ENCODE results near the gene SLC51B. TPM values are rescaled to one million over a fixed set of nuclear protein-coding genes. Genes with fewer than 3 reads are reported as not detected.

SLC51B gene
- polyA plus RNA-seq, 1 of the 3 experiments (the other 2 are of a cell fraction): not detected

DNA sequence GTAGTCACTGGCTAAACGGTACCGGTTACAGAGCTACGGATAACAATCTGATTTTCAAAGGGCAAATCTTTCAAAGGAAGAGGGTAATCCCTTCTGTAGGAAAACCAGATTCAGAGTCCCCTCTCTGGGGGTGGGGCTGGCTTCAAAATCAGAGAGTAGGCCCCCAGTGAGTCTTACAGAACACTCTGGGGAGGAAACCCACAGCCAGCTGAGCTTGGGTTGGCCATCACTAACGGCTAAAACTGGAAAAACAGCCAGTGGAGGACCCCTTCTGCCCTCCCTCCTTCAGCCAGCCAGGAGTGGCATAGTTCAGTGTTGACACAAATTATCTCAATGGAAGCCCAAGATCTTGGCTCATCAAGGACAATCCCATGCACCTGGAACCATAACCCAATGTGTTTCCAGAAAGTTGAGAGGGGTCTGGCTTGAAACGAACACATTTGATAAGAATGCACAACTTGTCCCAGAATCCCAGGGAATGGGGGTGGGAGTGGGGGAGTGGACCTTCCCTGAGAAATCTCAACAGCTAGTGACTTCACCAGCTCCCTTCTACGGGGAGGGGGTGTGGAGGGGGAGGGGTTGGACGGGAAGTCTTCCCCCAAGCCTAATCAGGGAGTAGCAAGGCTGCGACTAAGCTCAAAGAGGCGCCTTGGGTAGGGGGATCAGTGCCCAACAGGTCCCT, 21.6 kb downstream of the SLC51B start:
- no peak for DNase-seq
- ChIA-PET POLR2A (no interaction called here), CTCF (interaction anchor here (0.9 to 9.5 kb wide), 9 partner anchors 12 to 50 kb away, joined by 3 to 88 read pairs (median 4); no protein-coding TSS in a partner anchor)
- H3K27ac ChIP-seq (ENCODE audit: low read depth in 2 of 2, low read length in 1 of 2): no peak overlapping the region
- H3K4me2 ChIP-seq: no peak overlapping the region
- H3F3A ChIP-seq (replicated peaks; ENCODE audit: insufficient read depth): peaks cover 4% of the 10 kb centered on the region
- no peak overlapping the region for H2AFZ ChIP-seq (ENCODE audit: low read depth)
- no peak overlapping the region for H3K4me3 ChIP-seq (ENCODE audit: low read depth in 2 of 2, low read length in 1 of 2)
- peaks cover 9% of the 10 kb centered on the region; the same call in 1 of the 2 replicates for H3K27me3 ChIP-seq (ENCODE audit: insufficient read depth)
- no peaks in the 10 kb centered on the region for H3K9me3 ChIP-seq
- peaks cover 0 to 7% of the 10 kb centered on the region in 2 experiments; a peak in 1 of 4 replicates for H3K4me1 ChIP-seq (ENCODE audit: control insufficient read depth in 1 of 2, insufficient read depth in 2 of 2, low read depth in 1 of 2, low read length in 1 of 2)
- WGBS (ENCODE audit: low lambda C conversion rate): 79% methylated on average over 6 of the region's 9 CpGs
- no peaks in the 10 kb centered on the region for H3K9me2 ChIP-seq
- H3K36me3 ChIP-seq (replicated peaks in 1 of 2; ENCODE audit: control insufficient read depth in 1 of 2, insufficient read depth in 2 of 2, low read length in 1 of 2): no peaks in the 10 kb centered on the region
- H4K20me1 ChIP-seq (ENCODE audit: insufficient read depth): no peaks in the 10 kb centered on the region
- no peaks in the 10 kb centered on the region for H3K79me2 ChIP-seq (ENCODE audit: insufficient read depth)
- H3K9ac ChIP-seq: no peak overlapping the region
- no peak for TF ChIP-seq YY1 (IDR thresholded peaks at IDR 0.05; ENCODE audit: low read depth)
- no peak for TF ChIP-seq GATA2 (CRISPR knock-in tag; IDR thresholded peaks at IDR 0.05)
- no peak for TF ChIP-seq TCF12 (IDR thresholded peaks at IDR 0.05)
- no peak for TF ChIP-seq NRF1 (IDR thresholded peaks at IDR 0.05; ENCODE audit: low read depth, low read length)
- no peak for TF ChIP-seq FOSL2 (IDR thresholded peaks at IDR 0.05; ENCODE audit: borderline replicate concordance, low read depth)
- TF ChIP-seq, protein P1, sequence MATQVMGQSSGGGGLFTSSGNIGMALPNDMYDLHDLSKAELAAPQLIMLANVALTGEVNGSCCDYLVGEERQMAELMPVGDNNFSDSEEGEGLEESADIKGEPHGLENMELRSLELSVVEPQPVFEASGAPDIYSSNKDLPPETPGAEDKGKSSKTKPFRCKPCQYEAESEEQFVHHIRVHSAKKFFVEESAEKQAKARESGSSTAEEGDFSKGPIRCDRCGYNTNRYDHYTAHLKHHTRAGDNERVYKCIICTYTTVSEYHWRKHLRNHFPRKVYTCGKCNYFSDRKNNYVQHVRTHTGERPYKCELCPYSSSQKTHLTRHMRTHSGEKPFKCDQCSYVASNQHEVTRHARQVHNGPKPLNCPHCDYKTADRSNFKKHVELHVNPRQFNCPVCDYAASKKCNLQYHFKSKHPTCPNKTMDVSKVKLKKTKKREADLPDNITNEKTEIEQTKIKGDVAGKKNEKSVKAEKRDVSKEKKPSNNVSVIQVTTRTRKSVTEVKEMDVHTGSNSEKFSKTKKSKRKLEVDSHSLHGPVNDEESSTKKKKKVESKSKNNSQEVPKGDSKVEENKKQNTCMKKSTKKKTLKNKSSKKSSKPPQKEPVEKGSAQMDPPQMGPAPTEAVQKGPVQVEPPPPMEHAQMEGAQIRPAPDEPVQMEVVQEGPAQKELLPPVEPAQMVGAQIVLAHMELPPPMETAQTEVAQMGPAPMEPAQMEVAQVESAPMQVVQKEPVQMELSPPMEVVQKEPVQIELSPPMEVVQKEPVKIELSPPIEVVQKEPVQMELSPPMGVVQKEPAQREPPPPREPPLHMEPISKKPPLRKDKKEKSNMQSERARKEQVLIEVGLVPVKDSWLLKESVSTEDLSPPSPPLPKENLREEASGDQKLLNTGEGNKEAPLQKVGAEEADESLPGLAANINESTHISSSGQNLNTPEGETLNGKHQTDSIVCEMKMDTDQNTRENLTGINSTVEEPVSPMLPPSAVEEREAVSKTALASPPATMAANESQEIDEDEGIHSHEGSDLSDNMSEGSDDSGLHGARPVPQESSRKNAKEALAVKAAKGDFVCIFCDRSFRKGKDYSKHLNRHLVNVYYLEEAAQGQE (IDR thresholded peaks at IDR 0.05; ENCODE audit: low read depth, low read length): no peak
- no peak for TF ChIP-seq POLR2AphosphoS5 (IDR thresholded peaks at IDR 0.05; ENCODE audit: low read depth, low read length)
- TF ChIP-seq, protein P2, sequence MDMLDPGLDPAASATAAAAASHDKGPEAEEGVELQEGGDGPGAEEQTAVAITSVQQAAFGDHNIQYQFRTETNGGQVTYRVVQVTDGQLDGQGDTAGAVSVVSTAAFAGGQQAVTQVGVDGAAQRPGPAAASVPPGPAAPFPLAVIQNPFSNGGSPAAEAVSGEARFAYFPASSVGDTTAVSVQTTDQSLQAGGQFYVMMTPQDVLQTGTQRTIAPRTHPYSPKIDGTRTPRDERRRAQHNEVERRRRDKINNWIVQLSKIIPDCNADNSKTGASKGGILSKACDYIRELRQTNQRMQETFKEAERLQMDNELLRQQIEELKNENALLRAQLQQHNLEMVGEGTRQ (IDR thresholded peaks at IDR 0.05; ENCODE audit: borderline replicate concordance, low read depth, low read length): no peak
- no peak for TF ChIP-seq EP300 (IDR thresholded peaks at IDR 0.05; ENCODE audit: borderline replicate concordance in 1 of 2, low read depth in 1 of 2, low read length in 1 of 2)
- TF ChIP-seq MAX (IDR thresholded peaks at IDR 0.05; ENCODE audit: low read depth): no peak
- TF ChIP-seq SIN3A (IDR thresholded peaks at IDR 0.05; ENCODE audit: borderline replicate concordance, low read depth, low read length): no peak
- TF ChIP-seq FOXM1 (IDR thresholded peaks at IDR 0.05; ENCODE audit: low read depth): no peak
- TF ChIP-seq TAF1 (IDR thresholded peaks at IDR 0.05; ENCODE audit: borderline replicate concordance, low read depth, low read length): no peak
- TF ChIP-seq USF1 (IDR thresholded peaks at IDR 0.05; ENCODE audit: borderline replicate concordance, low read depth): no peak
- no peak for TF ChIP-seq ZBTB33 (IDR thresholded peaks at IDR 0.05; ENCODE audit: borderline replicate concordance, low read depth)
- TF ChIP-seq FOXJ3 (CRISPR knock-in tag; IDR thresholded peaks at IDR 0.05): no peak
- TF ChIP-seq ELF1 (IDR thresholded peaks at IDR 0.05): no peak

All from SK-N-SH (cell line).